NCI-H1417 treated with DMSO at 0.1 percent for 48 hours (cell line): ENCODE results near the gene FGF18.

Experiments
- DNase-seq: peaks from one replicate; lab custom pipeline; 2025; lab: John Stamatoyannopoulos, UW

The FGF18 gene

GRCh38 chr5:171470420-171470819, 51.0 kb downstream of the FGF18 start:
- no peak for DNase-seq

DNA sequence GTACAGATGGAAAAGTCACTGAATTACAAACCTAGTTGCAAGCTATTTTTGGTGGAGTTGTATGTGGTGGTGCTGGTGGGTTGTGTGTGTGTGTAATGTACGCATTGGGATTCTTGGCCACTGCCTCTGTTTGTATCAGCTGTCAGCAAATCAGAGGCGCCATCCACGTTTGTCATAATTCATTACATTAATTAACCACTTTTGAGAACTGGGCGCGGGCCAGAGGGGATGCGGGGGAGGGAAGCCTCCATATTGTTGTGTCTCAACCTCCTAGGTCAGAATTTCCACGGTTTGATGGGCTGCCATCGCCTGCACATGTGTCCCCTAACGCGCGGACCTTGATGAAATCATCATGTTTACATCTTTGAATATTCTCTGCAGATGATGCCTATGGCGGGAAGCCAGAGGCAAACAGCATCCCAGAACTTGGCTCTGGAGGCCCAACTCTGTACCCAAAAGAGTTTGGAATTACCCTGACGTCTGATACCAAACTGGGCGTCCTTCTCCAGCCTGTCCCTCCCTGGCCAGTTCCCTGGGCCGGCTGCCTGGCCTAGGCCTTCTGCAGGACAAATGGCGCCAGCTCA, 54.9 kb downstream of the FGF18 start:
- DNase-seq, result no peak

GRCh38 chr5:171475596-171475995, 56.1 kb downstream of the FGF18 start:
- DNase-seq, result no peak

DNA sequence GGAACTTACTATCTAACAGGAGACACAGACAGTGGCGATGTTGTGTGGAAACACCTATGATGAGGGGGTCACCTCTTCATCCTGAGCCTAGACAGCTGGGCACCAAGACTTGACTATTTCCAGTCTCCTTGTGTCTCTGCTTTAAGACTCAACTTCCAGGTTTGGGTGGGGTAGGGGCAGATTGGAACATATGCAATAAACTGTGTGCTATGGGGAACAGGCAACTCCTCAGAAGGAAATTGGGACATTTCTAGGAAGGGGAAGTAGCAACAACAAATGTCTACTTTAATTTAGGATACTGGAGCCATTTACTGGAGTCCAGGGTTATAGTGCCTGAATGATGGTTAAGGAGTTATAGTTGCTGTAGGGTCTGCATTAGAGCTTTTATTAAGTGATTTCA, 57.3 kb downstream of the FGF18 start:
- DNase-seq, result no peak

DNA sequence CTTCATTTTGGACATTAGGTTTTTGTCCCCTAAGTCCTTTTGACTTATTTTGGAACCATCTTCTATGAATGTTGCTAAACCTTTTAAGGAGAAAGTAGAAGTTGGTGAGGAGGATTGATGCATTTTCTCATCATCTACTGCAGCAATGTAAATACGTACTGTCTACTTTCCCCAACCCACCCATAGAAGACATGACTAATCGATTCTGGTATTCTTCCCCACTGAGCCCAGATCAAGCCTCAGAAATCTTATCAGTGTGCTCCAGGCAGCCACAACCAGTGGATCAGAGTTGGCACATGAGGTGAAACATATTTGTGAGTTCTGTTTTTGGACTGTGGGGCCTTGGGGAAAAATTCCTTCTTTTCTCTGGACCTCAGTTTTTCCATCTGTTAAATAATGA, 57.7 kb downstream of the FGF18 start:
- DNase-seq, result no peak

GRCh38 chr5:171477666-171478065, 58.2 kb downstream of the FGF18 start:
- no peak for DNase-seq

DNA sequence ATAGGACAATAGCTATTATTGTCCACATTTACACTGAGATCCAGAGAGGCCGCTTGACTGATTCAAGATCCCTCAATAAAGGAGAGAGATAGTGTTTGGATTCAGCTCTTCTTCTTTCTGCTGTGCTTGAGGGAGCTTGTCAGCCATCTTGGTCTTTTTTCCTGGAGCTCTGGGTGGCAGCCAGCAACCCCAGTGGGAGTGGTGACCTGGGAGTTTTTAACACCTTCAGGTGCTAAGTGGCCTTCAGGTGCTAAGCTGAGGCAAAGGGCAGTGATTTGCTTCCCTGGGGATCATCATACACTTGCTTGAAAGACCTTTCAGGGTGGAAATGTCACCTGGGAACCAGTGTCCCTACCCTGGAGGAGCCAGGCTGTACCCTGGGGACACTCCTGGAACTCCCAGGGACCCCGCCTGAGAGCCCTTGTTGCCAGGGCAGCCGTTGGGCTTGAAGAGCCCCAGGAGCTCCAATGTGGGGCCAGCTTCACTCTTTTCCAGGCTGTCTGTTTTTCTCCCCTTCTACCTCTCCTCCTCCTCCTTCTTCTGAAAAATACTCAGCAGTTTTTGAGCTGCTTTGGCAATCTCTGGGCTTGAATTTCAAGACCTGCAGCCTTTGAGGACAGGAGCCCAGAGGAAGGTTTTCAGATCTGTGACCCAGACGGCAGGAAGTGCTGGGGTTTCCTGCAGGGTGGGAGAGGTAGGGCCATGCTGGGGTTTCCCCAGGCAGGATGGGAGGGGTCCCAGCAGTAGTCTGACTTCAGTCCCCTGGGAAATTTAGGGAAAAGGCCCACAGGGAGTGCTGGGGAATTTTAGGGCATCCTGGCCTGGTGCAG, 59.7 kb downstream of the FGF18 start:
- no peak for DNase-seq

DNA sequence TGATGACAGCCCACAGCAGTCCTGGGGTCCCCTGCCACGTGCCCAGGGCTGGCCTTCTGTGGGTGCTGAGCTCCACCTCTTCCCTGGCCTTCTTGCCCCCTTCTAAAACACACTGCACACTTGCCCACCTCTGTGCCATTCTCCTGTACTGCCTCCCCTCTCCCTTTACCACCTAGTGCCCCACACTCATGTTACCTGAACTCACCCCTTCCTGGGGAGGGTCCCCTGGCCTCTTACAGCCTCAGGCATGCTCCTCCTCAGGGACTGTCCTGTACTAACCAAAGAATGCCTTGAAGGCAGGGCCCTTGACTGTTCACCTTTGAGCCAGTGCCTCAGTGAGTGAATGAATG, 60.3 kb downstream of the FGF18 start:
- no peak for DNase-seq

- DNase-seq, result no peak
These were observed 60.8 kb downstream of the FGF18 start for GRCh38 chr5:171480239-171480638.

GRCh38 chr5:171481571-171482433, 62.4 kb downstream of the FGF18 start:
- DNase-seq, result no peak

DNA sequence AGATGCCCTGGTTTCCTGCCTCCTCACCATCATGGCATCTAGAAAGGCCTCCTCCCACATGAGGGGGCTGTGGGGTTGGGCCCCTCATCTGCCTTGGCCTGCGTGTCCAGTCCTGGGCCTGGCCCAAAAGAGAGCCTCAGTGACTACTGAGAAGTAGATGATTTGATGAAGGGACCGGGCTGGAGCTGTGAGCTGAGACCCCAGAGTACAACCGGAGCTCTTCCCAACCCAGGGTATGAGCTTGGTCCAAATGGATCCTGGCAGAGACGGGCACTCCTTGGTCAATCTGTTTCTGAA, 62.9 kb downstream of the FGF18 start:
- DNase-seq, result no peak

DNA sequence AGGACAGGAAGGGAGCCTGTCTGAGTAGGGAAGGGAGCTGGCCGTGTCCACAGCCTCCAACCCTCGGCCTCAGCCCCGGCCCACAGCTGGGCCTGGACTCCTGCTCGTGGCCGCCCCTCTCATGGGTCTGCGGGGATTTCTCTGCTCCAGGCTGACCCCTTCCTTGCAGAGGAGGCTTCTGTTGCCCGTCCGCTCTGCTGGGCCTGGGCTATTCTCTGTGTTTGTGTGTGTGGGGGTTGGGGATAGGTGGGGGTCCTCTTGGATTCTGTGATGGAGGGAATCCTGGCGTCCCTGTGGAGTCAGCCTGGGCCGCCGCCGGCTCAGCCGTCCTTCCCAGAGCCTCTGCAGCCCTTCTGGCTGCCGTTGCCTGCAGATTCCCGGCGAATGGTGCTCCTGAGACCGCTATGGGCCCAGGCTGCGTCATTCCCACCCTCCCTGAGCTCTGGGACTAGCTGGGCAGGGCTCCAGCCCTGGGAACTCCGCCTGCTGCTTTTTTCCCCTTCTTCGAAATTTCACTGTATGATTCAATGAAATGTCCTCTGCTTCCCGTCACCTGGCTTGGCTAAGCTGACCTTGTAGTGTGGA, 64.2 kb downstream of the FGF18 start:
- DNase-seq, result no peak

DNA sequence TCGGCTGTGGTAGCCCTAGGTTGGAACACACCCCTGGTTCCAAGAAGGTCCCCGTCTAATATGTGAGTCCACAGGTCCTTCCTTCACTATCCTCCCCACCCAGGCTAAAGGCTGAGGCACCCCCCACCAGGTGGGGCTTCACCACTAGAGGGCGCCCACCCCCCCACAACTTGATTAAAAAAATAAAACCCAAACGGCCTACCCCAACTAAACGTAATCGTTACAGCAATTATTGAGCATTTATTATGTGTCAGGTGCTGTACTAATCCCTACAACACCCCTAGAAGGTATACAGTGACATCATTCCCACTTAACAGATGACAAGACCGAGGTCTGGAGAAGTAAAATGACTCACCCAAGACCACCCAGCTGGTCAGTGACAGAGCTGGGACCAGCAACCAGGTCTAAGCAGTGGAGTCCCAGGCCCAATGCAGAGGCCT, 65.0 kb downstream of the FGF18 start:
- DNase-seq, result no peak

DNA sequence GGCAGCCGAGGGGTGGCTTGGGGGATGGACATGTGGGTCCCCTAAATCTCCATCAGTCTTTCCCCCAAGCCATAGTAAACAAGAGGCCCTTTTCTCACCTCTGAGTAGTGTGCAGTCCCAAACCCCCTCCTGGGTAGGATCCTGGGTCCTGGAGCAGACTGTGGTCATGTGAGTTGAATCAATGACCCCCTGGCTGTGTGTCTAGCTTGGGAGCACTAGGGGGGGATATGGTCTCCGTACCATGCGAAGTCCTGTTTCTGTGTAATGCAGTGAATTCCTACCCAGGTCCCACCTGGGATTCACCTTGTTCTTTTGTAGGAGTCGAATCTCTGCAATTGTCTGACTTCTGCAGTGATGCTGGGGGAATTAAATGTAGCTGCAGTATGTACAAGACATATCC, 66.2 kb downstream of the FGF18 start:
- DNase-seq, result no peak

DNA sequence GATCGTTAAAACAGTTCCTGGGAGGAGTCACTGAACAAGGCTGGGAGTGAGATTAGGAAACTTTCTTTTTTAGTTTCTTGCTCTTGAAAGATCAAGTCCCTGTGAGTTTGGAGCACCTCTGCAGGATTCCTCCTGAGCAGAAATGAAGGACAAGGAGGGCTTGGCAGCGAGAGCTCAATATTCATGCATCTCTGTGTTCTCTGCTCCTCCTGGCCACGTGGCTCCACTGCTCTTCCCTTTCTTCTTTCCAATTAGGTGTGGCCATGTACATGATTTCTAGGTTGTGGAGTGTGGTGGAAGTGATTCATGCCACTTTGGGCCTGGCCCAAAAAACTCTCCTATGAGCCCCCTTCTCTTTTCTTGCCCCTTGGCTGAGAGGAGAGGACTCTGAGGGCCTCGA, 67.2 kb downstream of the FGF18 start:
- DNase-seq, result no peak

DNA sequence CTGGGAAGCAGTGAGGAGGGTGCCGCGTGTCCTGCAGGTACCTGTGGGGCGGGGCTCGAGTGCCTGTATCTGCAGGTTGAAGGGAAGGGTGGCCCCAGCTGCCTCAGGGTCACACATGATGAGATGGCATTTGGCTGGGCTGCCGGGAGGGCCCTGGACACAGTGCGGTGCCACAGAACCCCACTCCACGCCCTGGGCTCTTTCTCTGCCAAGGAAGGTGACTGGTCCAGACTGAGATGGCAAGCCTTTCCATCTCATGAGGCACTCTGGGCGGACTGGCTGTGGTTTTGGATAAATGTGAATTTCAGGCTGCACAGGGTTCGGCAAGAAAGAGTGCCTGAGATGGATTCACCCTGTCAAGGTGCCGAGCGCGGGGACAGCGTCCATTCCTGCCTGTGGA, 69.4 kb downstream of the FGF18 start:
- no peak for DNase-seq

DNA sequence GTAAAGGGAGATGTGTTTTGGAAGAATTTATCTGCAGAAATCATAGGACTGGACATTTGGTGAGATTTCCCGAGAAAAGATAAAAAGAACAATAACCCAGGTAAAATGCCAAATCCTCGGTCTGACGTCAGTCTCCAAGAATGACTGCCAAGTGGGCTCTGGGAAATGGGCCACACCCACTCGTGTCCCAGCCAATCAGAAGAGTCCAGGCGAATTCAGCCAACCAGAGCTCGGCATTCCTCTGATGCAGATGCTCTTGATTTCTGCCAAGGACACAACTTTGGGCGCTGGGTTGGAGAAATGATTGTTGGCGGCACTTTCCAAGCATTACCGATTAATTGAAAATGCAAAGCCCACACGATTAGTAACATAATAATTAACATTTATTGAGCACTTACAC, 73.3 kb downstream of the FGF18 start:
- no peak for DNase-seq

- no peak for DNase-seq
These were observed 74.4 kb downstream of the FGF18 start for GRCh38 chr5:171493646-171494393.

DNA sequence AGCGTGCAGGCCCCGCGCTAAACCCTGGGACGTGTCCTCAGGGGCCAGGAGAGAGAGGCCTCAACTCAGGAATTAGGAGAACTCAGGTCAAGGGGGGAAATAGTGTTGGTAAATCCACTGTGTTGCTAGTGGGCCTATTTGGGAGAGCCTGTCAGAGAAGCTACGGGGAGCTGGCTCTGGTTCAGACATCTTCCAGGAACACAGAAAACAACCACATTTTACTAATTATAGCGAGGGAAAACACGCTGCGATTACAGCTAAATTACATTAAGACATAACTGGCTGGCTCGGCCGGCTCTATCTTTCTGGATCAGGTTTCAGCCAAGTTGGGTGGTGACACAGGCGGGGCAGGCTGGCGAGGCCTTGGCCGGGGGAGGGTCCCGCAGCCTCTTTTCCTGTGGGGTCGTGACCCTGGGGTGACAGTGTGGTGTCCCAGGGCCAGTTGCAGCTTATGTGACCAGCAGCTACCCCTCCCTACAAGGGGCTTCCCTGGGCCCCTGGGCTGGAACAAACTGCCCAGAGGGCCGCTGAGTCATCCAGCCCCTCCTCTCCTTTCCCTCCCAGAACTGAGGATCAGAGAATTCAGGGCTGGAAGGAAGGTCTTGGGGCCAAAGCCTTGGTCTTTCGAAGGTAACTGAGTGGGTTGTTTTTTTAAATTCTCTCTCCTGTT, 75.1 kb downstream of the FGF18 start:
- DNase-seq, result no peak

DNA sequence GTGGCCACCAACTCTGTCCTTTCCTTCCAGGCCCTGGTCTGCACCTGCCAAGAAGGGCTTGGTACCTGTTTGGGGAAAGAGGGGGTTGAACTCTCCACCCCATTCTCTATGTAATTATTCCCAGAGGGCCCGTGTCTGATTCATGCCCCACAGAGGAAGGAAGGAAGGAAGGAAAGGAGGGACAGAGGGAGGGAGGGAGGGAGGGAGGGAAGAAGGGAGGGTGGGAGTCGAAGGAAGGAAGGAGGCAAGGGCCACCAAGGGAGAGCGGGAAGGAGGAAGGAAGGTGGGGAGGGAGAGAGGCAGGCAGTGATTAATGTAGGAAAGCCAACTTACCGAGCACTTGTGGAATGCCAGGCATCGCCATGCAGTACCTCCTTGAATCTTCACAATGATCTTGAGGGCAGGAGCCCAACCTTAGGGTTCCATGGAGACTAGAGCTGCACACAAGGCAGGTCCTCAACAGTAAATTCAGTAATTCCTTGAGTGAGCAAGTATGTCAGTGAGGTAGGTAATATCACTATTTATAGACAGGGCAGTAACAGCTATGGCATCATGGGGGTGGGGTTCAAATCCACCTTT, 75.8 kb downstream of the FGF18 start:
- DNase-seq, result no peak

GRCh38 chr5:171496456-171496855, 77.0 kb downstream of the FGF18 start:
- DNase-seq, result no peak
